GM23338 (cell line): ENCODE results near the gene NECTIN2. TPM values are rescaled to one million over a fixed set of nuclear protein-coding genes. Genes with fewer than 3 reads are reported as not detected.

Source experiments
- ATAC-seq: fragments of 200-7000 bp; cut with Tn5 transposase; 3 replicates; pipeline ENCODE4 v1.9.1; 2020
- DNase-seq: peaks from one replicate; pipeline ENCODE4 v3.0.0-alpha.2; 2015; ENCODE audit warnings: low spot score
- H2AFZ ChIP-seq: fragments of 200-600 bp; sonication (generic); 2 replicates; pipeline ENCODE4 v1.8.0; 2016; ENCODE audit warnings: antibody characterized with exemption, mild to moderate bottlenecking, moderate library complexity
- H3F3A ChIP-seq: fragments of 200-600 bp; sonication (generic); replicated peaks from 2 replicates; pipeline ENCODE4 v1.8.0; 2017; ENCODE audit warnings: antibody characterized with exemption, mixed run types, low read depth
- H3K27ac ChIP-seq: fragments of 200-600 bp; sonication (generic); 2 replicates; pipeline ENCODE4 v1.6.1; 2016; ENCODE audit warnings: low read depth
- H3K27me3 ChIP-seq: fragments of 200-600 bp; sonication (generic); 2 replicates; pipeline ENCODE4 v1.8.0; 2016; ENCODE audit warnings: mild to moderate bottlenecking, mixed run types, moderate library complexity; ENCODE audit not compliant: insufficient read depth
- H3K36me3 ChIP-seq: fragments of 200-600 bp; sonication (generic); 2 replicates; pipeline ENCODE4 v1.8.0; 2016; ENCODE audit warnings: mild to moderate bottlenecking; ENCODE audit not compliant: insufficient read depth
- H3K4me1 ChIP-seq: fragments of 200-600 bp; sonication (generic); 2 replicates; pipeline ENCODE4 v1.8.0; 2016; ENCODE audit warnings: mild to moderate bottlenecking, moderate library complexity; ENCODE audit not compliant: insufficient read depth
- H3K4me2 ChIP-seq: fragments of 200-600 bp; sonication (generic); 2 replicates; pipeline ENCODE4 v1.7.1; 2017; ENCODE audit warnings: mixed run types
- H3K4me3 ChIP-seq: fragments of 200-600 bp; sonication (generic); 2 replicates; pipeline ENCODE4 v1.6.1; 2016; ENCODE audit warnings: mixed run types
- H3K79me2 ChIP-seq: fragments of 200-600 bp; sonication (generic); replicated peaks from 2 replicates; pipeline ENCODE4 v1.8.0; 2017; ENCODE audit warnings: mild to moderate bottlenecking; ENCODE audit not compliant: insufficient read depth
- H3K9me2 ChIP-seq: fragments of 200-600 bp; sonication (generic); 2 replicates; pipeline ENCODE4 v1.8.0; 2017; ENCODE audit not compliant: insufficient read depth
- H4K20me1 ChIP-seq: fragments of 200-600 bp; sonication (generic); replicated peaks from 2 replicates; pipeline ENCODE4 v1.8.0; 2017; ENCODE audit warnings: mild to moderate bottlenecking; ENCODE audit not compliant: insufficient read depth
- H3K27ac Mint-ChIP-seq: 2 replicates; pipeline ENCODE4 v1.8.0; 2020; ENCODE audit warnings: inconsistent platforms, mild to moderate bottlenecking, moderate library complexity, mixed read lengths
- H3K27me3 Mint-ChIP-seq: 3 replicates; pipeline ENCODE4 v1.8.0; 2022; ENCODE audit warnings: low read depth, mild to moderate bottlenecking, moderate library complexity, mixed read lengths, inconsistent platforms; ENCODE audit not compliant: insufficient read depth, poor library complexity
- H3K36me3 Mint-ChIP-seq: 3 replicates; pipeline ENCODE4 v1.8.0; 2021; ENCODE audit warnings: low read depth, mild to moderate bottlenecking, inconsistent platforms, moderate library complexity, mixed read lengths
- H3K4me1 Mint-ChIP-seq: 3 replicates; pipeline ENCODE4 v1.8.0; 2020; ENCODE audit warnings: mild to moderate bottlenecking, inconsistent platforms, mixed read lengths
- H3K4me3 Mint-ChIP-seq: 3 replicates; pipeline ENCODE4 v1.8.0; 2021; ENCODE audit warnings: moderate library complexity, mild to moderate bottlenecking, inconsistent platforms, mixed read lengths
- H3K9me3 Mint-ChIP-seq: 3 replicates; pipeline ENCODE4 v1.8.0; 2020; ENCODE audit warnings: moderate library complexity, mild to moderate bottlenecking, inconsistent platforms, mixed read lengths
- ETS1 ChIP-seq: IDR thresholded peaks from 2 replicates; pipeline ENCODE4 v1.6.1; 2016; ENCODE audit warnings: antibody characterized with exemption
- EZH2 ChIP-seq: fragments of 200-600 bp; sonication (generic); IDR thresholded peaks from one replicate; pipeline ENCODE4 v1.8.0; 2017; ENCODE audit warnings: antibody characterized with exemption, mild to moderate bottlenecking, low read depth; ENCODE audit not compliant: unreplicated experiment
- EZH2phosphoT487 ChIP-seq: fragments of 200-600 bp; sonication (generic); IDR thresholded peaks from one replicate; pipeline ENCODE4 v1.8.1; 2018; ENCODE audit warnings: antibody characterized with exemption; ENCODE audit not compliant: unreplicated experiment
- NANOG ChIP-seq: IDR thresholded peaks from 2 replicates; pipeline ENCODE4 v1.6.1; 2016; ENCODE audit warnings: antibody characterized with exemption, borderline replicate concordance
- ZNF114 ChIP-seq: fragments of 250-450 bp; sonication (Bioruptor Pico); IDR thresholded peaks from 2 replicates; pipeline ENCODE4 v1.5.0; 2020; ENCODE audit warnings: mild to moderate bottlenecking, moderate library complexity
- ZNF331 ChIP-seq: fragments of 250-450 bp; sonication (Bioruptor Pico); IDR thresholded peaks from 2 replicates; pipeline ENCODE4 v1.5.0; 2020; ENCODE audit warnings: low read depth, mild to moderate bottlenecking, moderate library complexity
- ZNF462 ChIP-seq: fragments of 250-450 bp; sonication (Bioruptor Pico); IDR thresholded peaks from 2 replicates; pipeline ENCODE4 v1.5.0; 2020; ENCODE audit warnings: mild to moderate bottlenecking, moderate library complexity
- polyA plus RNA-seq: library from polyadenylated mRNA; unstranded; fragments of >200 nt; fragmentation: Nextera tagmentation; extraction: Ambion mirVana; gene quantifications from 2 replicates; pipeline ENCODE4 v1.2.1, GENCODE V29; 2016
- total RNA-seq: library from RNA; depleted of rRNA; stranded (reverse); fragments of >200 nt; shearing (Covaris generic); gene quantifications from 2 replicates; pipeline ENCODE4 v1.2.3, GENCODE V29; 2014

Gene NECTIN2
- total and polyA plus RNA-seq, 2 experiments from 2014 or later: 109 to 230 TPM

GRCh38 chr19:44872661-44873060 is 26.6 kb downstream of the NECTIN2 start (continued):
- TF ChIP-seq ETS1: no peak
- TF ChIP-seq EZH2: no peak
- TF ChIP-seq ZNF331 (CRISPR knock-in tag): no peak
- TF ChIP-seq EZH2phosphoT487: no peak

GRCh38 chr19:44874317-44874716 is 28.2 kb downstream of the NECTIN2 start:
- Histone ChIP-seq H3K27ac (no peak overlapping the region), H3F3A (0 out of 2 replicates have a peak, but pooled peaks cover 24% of the 10 kb centered on the region), H3K36me3 (peaks cover 26% of the 10 kb centered on the region), H4K20me1 (peaks cover 12% of the 10 kb centered on the region), H3K9me2 (no peaks in the 10 kb centered on the region), H2AFZ (no peak overlapping the region), H3K79me2 (no peaks in the 10 kb centered on the region), H3K27me3 (no peaks in the 10 kb centered on the region), H3K4me3 (no peak overlapping the region), H3K4me1 (peaks cover 25% of the 10 kb centered on the region), H3K4me2 (no peak overlapping the region)
- Mint-ChIP-seq H3K4me1 (peaks cover 30% of the 10 kb centered on the region), H3K36me3 (peaks cover 74% of the 10 kb centered on the region), H3K4me3 (no peak overlapping the region), H3K27ac (no peak overlapping the region), H3K27me3 (peaks cover 15% of the 10 kb centered on the region), H3K9me3 (no peaks in the 10 kb centered on the region)
- no peak for DNase-seq
- TF ChIP-seq ZNF114 (CRISPR knock-in tag) (no peak), ZNF331 (CRISPR knock-in tag) (no peak), NANOG (no peak), ZNF462 (CRISPR knock-in tag) (no peak)
- ATAC-seq: no peak
